ENCODE results near the gene KIF6.

The KIF6 gene

GRCh38 chr6:39302669-39303424 is 422.4 kb downstream of the KIF6 start:
- TF ChIP-seq CTCF (IDR thresholded peaks at IDR 0.05): peak; percentile 94
- H3K79me2 ChIP-seq: no peaks in the 10 kb centered on the region
- H3K36me3 ChIP-seq (ENCODE audit: control insufficient read depth, insufficient read depth, low read length): no peaks in the 10 kb centered on the region
- H3K4me1 ChIP-seq: no peaks in the 10 kb centered on the region
- no peak overlapping the region for H3K4me3 ChIP-seq (ENCODE audit: low read depth, low read length)
- H2AFZ ChIP-seq: peak overlapping the region; percentile 67
- no peaks in the 10 kb centered on the region for H3K9me3 ChIP-seq (ENCODE audit: control insufficient read depth, low read length)
- H3K27ac ChIP-seq: no peak overlapping the region
- no peaks in the 10 kb centered on the region for H3K27me3 ChIP-seq (ENCODE audit: control insufficient read depth, insufficient read depth, low read length)
- no peak overlapping the region for H3K9ac ChIP-seq
- peak overlapping the region; percentile 1 for H3K4me2 ChIP-seq (ENCODE audit: low read length)

GRCh38 chr6:39302011-39302410 is 423.2 kb downstream of the KIF6 start:
- Histone ChIP-seq H3K4me3 (ENCODE audit: low read depth, low read length) (no peak overlapping the region), H3K27me3 (ENCODE audit: control insufficient read depth, insufficient read depth, low read length) (no peaks in the 10 kb centered on the region), H2AFZ (no peak overlapping the region), H3K79me2 (no peaks in the 10 kb centered on the region), H3K4me2 (ENCODE audit: low read length) (no peak overlapping the region), H3K9ac (no peak overlapping the region), H3K27ac (no peak overlapping the region), H3K4me1 (no peaks in the 10 kb centered on the region), H3K9me3 (ENCODE audit: control insufficient read depth, low read length) (no peaks in the 10 kb centered on the region), H3K36me3 (ENCODE audit: control insufficient read depth, insufficient read depth, low read length) (no peaks in the 10 kb centered on the region)
- no peak for TF ChIP-seq CTCF (IDR thresholded peaks at IDR 0.05)

- no peaks in the 10 kb centered on the region for H3K27me3 ChIP-seq (ENCODE audit: control insufficient read depth, insufficient read depth, low read length)
- TF ChIP-seq CTCF (IDR thresholded peaks at IDR 0.05): no peak
- H2AFZ ChIP-seq: no peak overlapping the region
- no peaks in the 10 kb centered on the region for H3K79me2 ChIP-seq
- no peak overlapping the region for H3K27ac ChIP-seq
- H3K4me3 ChIP-seq (ENCODE audit: low read depth, low read length): no peak overlapping the region
- H3K36me3 ChIP-seq (ENCODE audit: control insufficient read depth, insufficient read depth, low read length): no peaks in the 10 kb centered on the region
- H3K9me3 ChIP-seq (ENCODE audit: control insufficient read depth, low read length): no peaks in the 10 kb centered on the region
- H3K9ac ChIP-seq: no peak overlapping the region
- no peak overlapping the region for H3K4me2 ChIP-seq (ENCODE audit: low read length)
- H3K4me1 ChIP-seq: no peaks in the 10 kb centered on the region
Measured at GRCh38 chr6:39301606-39302005, 423.6 kb downstream of the KIF6 start.

GRCh38 chr6:39300739-39301138 is 424.5 kb downstream of the KIF6 start:
- Histone ChIP-seq H2AFZ (no peak overlapping the region), H3K79me2 (no peaks in the 10 kb centered on the region), H3K4me2 (ENCODE audit: low read length) (no peak overlapping the region), H3K4me3 (ENCODE audit: low read depth, low read length) (no peak overlapping the region), H3K4me1 (no peaks in the 10 kb centered on the region), H3K9ac (no peak overlapping the region), H3K9me3 (ENCODE audit: control insufficient read depth, low read length) (no peaks in the 10 kb centered on the region), H3K27me3 (ENCODE audit: control insufficient read depth, insufficient read depth, low read length) (no peaks in the 10 kb centered on the region), H3K27ac (no peak overlapping the region), H3K36me3 (ENCODE audit: control insufficient read depth, insufficient read depth, low read length) (no peaks in the 10 kb centered on the region)
- TF ChIP-seq CTCF (IDR thresholded peaks at IDR 0.05): no peak

GRCh38 chr6:39298061-39298460 is 427.1 kb downstream of the KIF6 start:
- Histone ChIP-seq H3K9me3 (ENCODE audit: control insufficient read depth, low read length) (no peaks in the 10 kb centered on the region), H3K79me2 (no peaks in the 10 kb centered on the region), H3K9ac (no peak overlapping the region), H3K4me1 (no peaks in the 10 kb centered on the region), H3K4me2 (ENCODE audit: low read length) (no peak overlapping the region), H3K27ac (no peak overlapping the region), H3K27me3 (ENCODE audit: control insufficient read depth, insufficient read depth, low read length) (no peaks in the 10 kb centered on the region), H3K4me3 (ENCODE audit: low read depth, low read length) (no peak overlapping the region), H3K36me3 (ENCODE audit: control insufficient read depth, insufficient read depth, low read length) (no peaks in the 10 kb centered on the region), H2AFZ (peak overlapping the region; percentile 13)
- no peak for TF ChIP-seq CTCF (IDR thresholded peaks at IDR 0.05)
